ENCODE results near the gene NLRC4. TPM values are rescaled to one million over a fixed set of nuclear protein-coding genes. Genes with fewer than 3 reads are reported as not detected.

Gene NLRC4
- total RNA-seq, 4 donors from 2014 or later: 2.8 to 8.9 (median 6.7) TPM

DNA sequence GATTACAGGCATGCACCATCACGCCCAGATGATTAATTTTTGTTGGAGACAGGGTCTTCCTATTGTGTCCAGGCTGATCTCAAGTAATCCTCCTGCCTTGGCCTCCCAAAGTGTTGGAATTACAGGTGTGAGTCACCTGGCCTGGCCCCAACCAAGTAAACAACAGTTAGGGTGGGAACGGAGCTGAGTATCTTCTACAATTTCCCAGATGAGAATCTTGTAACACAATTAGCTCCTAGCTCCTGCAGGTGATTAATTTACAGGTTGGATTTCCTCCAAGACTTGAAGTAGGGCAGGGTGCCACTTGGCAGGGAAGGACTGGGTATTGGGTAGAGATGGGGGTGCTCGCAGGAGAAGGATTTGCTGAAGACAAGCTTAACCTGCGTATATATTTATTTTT lies 17.8 kb downstream of the NLRC4 start:
- DNase-seq (ENCODE audit: low spot score) (no peak), ATAC-seq (ENCODE audit: low FRiP score) (no peak)
- TF ChIP-seq, protein P1, sequence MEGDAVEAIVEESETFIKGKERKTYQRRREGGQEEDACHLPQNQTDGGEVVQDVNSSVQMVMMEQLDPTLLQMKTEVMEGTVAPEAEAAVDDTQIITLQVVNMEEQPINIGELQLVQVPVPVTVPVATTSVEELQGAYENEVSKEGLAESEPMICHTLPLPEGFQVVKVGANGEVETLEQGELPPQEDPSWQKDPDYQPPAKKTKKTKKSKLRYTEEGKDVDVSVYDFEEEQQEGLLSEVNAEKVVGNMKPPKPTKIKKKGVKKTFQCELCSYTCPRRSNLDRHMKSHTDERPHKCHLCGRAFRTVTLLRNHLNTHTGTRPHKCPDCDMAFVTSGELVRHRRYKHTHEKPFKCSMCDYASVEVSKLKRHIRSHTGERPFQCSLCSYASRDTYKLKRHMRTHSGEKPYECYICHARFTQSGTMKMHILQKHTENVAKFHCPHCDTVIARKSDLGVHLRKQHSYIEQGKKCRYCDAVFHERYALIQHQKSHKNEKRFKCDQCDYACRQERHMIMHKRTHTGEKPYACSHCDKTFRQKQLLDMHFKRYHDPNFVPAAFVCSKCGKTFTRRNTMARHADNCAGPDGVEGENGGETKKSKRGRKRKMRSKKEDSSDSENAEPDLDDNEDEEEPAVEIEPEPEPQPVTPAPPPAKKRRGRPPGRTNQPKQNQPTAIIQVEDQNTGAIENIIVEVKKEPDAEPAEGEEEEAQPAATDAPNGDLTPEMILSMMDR (IDR thresholded peaks at IDR 0.05): no peak

DNA sequence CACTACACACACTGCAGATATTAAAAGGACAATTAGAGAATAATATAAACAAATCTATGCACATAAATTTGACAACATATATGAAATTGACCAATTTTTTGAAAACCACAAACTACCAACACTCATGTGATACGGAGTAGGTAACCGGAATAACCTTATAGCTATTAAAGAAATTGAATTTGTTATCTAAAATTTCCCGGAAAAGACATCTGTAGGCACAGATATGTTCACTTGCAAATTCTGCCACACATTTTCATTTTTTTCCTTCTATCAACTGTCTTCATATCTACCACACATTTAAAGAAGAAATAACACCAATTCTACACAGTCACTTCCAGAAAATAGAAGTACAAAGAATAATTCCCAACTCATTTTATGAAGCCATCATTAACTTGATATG lies 22.4 kb downstream of the NLRC4 start:
- TF ChIP-seq, protein P1 (IDR thresholded peaks at IDR 0.05): no peak
- ATAC-seq (ENCODE audit: low FRiP score) (no peak), DNase-seq (ENCODE audit: low spot score) (no peak)

DNA sequence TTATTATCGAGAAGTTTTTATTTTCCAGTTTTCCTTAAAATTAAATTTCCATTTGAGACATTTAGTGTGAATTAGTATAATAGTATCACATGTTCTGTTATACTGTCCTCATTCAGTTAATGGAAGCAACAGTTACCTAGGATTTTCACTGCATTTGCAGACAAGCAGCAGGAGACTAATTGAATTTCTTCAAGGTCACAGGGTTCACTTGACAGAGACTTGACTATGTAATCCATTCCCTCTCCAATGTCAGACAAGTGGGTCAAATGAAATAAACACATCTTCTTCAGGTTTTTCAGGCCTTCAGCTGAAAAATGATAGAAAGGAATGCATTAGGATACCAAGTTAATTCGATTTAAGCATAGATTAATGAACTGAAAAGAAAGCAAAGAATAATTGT lies 26.7 kb downstream of the NLRC4 start:
- DNase-seq (ENCODE audit: low spot score) (no peak), ATAC-seq (ENCODE audit: low FRiP score) (no peak)
- TF ChIP-seq, protein P1 (IDR thresholded peaks at IDR 0.05): no peak

DNA sequence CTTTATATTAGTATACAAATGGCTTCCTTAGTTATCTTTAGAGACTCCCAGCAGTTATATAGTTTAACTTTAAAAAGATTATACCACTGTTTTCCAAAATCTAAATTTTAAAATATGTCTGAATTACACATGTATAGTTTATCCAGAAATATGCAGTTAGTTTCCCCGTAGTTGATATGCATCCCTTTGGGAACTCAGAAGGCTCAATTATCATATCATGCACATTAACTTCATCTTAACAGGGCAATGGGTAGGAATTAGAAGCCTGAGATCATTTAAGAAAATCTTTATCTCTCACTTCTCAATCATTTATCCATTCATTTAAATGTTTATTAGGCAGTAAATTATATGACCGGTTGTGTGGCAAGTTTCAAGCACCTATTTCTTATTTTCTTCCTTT lies 27.2 kb downstream of the NLRC4 start:
- ATAC-seq (ENCODE audit: low FRiP score) (no peak), DNase-seq (ENCODE audit: low spot score) (no peak)
- TF ChIP-seq, protein P1 (IDR thresholded peaks at IDR 0.05): no peak

DNA sequence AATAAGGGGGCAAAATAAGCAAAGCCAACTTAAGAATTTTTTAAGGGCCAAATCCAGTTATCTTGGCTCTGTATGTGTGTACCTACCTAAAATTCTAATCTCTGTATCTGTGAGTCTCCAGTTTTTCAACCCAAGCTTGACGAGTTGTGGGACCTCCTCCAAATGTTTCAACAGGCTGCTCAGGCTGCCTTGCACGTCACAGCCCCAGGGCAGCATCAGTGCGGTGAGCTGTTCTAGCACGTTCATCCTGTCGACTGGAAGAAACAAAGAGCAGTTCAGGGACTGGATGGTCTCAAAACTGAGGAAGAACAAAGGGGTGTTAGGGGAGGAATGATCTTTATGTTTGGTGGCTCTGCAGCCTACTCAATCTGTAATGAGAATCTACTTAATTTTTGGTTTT lies 29.4 kb downstream of the NLRC4 start:
- TF ChIP-seq, protein P1 (IDR thresholded peaks at IDR 0.05): no peak
- DNase-seq (ENCODE audit: low spot score): no peak
- ATAC-seq (ENCODE audit: low FRiP score): no peak

DNA sequence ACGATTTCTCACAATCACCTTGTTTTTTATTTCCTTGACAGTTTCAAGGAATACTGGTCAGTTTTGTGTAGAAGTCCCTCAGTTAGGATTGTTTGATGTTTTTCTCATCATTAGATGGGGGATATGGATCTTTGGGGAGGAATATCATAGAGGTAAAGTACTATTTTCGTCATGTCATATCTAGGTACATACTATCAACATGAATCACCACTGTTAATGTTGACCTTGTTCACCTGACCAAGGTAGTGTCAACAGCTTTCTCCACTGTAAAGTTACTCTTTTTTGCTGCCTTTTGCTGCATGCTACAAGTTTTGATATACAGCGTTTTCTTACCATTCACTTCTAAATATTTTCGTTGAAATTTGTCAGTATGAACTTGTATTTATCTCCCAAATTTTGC lies 32.7 kb downstream of the NLRC4 start:
- TF ChIP-seq, protein P1 (IDR thresholded peaks at IDR 0.05): no peak
- DNase-seq (ENCODE audit: low spot score): no peak
- no peak for ATAC-seq (ENCODE audit: low FRiP score)

DNA sequence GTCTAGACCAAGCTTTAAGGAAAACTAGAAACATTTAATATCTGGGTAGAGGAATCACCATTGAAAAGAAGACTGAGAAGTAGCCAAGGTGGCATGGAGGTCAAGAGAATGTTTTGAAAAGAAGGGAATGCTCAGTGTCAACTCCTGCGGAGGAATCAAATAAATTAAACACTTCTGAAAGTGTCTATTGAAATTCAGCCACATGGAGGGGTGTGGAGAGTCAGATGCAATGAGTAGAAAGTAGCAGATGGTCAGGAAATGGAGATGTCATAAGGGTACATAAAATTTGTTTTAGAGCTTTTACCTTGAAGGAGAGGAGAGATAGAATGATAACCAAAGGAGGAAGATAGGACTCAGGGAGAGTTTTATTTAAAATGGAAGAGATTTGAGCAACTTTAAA lies 35.1 kb downstream of the NLRC4 start:
- TF ChIP-seq, protein P1 (IDR thresholded peaks at IDR 0.05): no peak
- no peak for DNase-seq (ENCODE audit: low spot score)
- ATAC-seq (ENCODE audit: low FRiP score): no peak
